Neural crest cell (in vitro differentiated cells): ENCODE measurements around the gene TLR9. TPM values are rescaled to one million over a fixed set of nuclear protein-coding genes. Genes with fewer than 3 reads are reported as not detected.

Experiments used
- DNase-seq: peaks from one replicate; pipeline ENCODE4 v3.0.0; 2021; ENCODE audit warnings: low read depth, mixed read lengths, low spot score
- H3K27ac Mint-ChIP-seq: one replicate; pipeline ENCODE4 v1.8.0; 2021; ENCODE audit warnings: mild to moderate bottlenecking, mixed read lengths; ENCODE audit not compliant: unreplicated experiment
- H3K27me3 Mint-ChIP-seq: 2 replicates; pipeline ENCODE4 v1.8.0; 2021; ENCODE audit warnings: low read depth, mild to moderate bottlenecking, mixed read lengths
- H3K36me3 Mint-ChIP-seq: 2 replicates; pipeline ENCODE4 v1.8.0; 2021; ENCODE audit warnings: low read depth, mild to moderate bottlenecking, mixed read lengths
- H3K4me1 Mint-ChIP-seq: 2 replicates; pipeline ENCODE4 v1.8.0; 2021; ENCODE audit warnings: mixed read lengths
- H3K4me3 Mint-ChIP-seq: one replicate; pipeline ENCODE4 v1.8.0; 2021; ENCODE audit warnings: mild to moderate bottlenecking, mixed read lengths
- H3K9me3 Mint-ChIP-seq: 2 replicates; pipeline ENCODE4 v1.8.0; 2021; ENCODE audit warnings: mixed read lengths
- CTCF ChIP-seq: fragments of 200-600 bp; sonication (generic); conservative IDR thresholded peaks from 2 replicates; pipeline ENCODE4 v1.5.0; 2021; ENCODE audit warnings: antibody characterized with exemption, mild to moderate bottlenecking
- total RNA-seq: library from RNA; stranded (reverse); gene quantifications from 2 replicates; pipeline ENCODE4 v1.2.1, GENCODE V29; 2021

The TLR9 gene
- total RNA-seq, 1 donor from 2014 or later, result not detected

- H3K27ac Mint-ChIP-seq, result no peak overlapping the region
- H3K36me3 Mint-ChIP-seq, result no peaks in the 10 kb centered on the region
- no peak overlapping the region for H3K4me3 Mint-ChIP-seq
- no peak for DNase-seq
- H3K27me3 Mint-ChIP-seq, result no peaks in the 10 kb centered on the region
- no peak for TF ChIP-seq CTCF
- no peaks in the 10 kb centered on the region for H3K9me3 Mint-ChIP-seq
- peaks cover 16% of the 10 kb centered on the region for H3K4me1 Mint-ChIP-seq
Observed at GRCh38 chr3:52176180-52176752, 49.2 kb downstream of the TLR9 start.

- peaks cover 16% of the 10 kb centered on the region for H3K4me1 Mint-ChIP-seq
- H3K9me3 Mint-ChIP-seq, result no peaks in the 10 kb centered on the region
- H3K36me3 Mint-ChIP-seq, result no peaks in the 10 kb centered on the region
- peak overlapping the region; percentile 43 for H3K27ac Mint-ChIP-seq
- TF ChIP-seq CTCF, result no peak
- no peak for DNase-seq
- H3K27me3 Mint-ChIP-seq, result no peaks in the 10 kb centered on the region
- no peak overlapping the region for H3K4me3 Mint-ChIP-seq
Observed at GRCh38 chr3:52175416-52176179, 49.8 kb downstream of the TLR9 start.

GRCh38 chr3:52174896-52175295 is 50.5 kb downstream of the TLR9 start:
- no peak overlapping the region for H3K27ac Mint-ChIP-seq
- no peak overlapping the region for H3K4me3 Mint-ChIP-seq
- no peaks in the 10 kb centered on the region for H3K9me3 Mint-ChIP-seq
- no peak for DNase-seq
- H3K4me1 Mint-ChIP-seq, result peaks cover 11% of the 10 kb centered on the region
- no peaks in the 10 kb centered on the region for H3K36me3 Mint-ChIP-seq
- no peaks in the 10 kb centered on the region for H3K27me3 Mint-ChIP-seq
- no peak for TF ChIP-seq CTCF

- no peak overlapping the region for H3K27ac Mint-ChIP-seq
- H3K4me3 Mint-ChIP-seq, result no peak overlapping the region
- H3K27me3 Mint-ChIP-seq, result no peaks in the 10 kb centered on the region
- H3K9me3 Mint-ChIP-seq, result no peaks in the 10 kb centered on the region
- no peaks in the 10 kb centered on the region for H3K36me3 Mint-ChIP-seq
- DNase-seq, result no peak
- TF ChIP-seq CTCF, result no peak
- H3K4me1 Mint-ChIP-seq, result peaks cover 11% of the 10 kb centered on the region
Observed at GRCh38 chr3:52173101-52173500, 52.3 kb downstream of the TLR9 start.

- peaks cover 10% of the 10 kb centered on the region for H3K4me1 Mint-ChIP-seq
Observed at GRCh38 chr3:52172262-52172757, 53.1 kb downstream of the TLR9 start.

More at GRCh38 chr3:52172262-52172757, 53.1 kb downstream of the TLR9 start:
- H3K27me3 Mint-ChIP-seq, result no peaks in the 10 kb centered on the region
- TF ChIP-seq CTCF, result no peak
- no peak overlapping the region for H3K4me3 Mint-ChIP-seq
- DNase-seq, result no peak
- no peaks in the 10 kb centered on the region for H3K9me3 Mint-ChIP-seq
- H3K27ac Mint-ChIP-seq, result no peak overlapping the region
- H3K36me3 Mint-ChIP-seq, result no peaks in the 10 kb centered on the region
